ENCODE data around the gene SMYD3.

The SMYD3 gene

DNA sequence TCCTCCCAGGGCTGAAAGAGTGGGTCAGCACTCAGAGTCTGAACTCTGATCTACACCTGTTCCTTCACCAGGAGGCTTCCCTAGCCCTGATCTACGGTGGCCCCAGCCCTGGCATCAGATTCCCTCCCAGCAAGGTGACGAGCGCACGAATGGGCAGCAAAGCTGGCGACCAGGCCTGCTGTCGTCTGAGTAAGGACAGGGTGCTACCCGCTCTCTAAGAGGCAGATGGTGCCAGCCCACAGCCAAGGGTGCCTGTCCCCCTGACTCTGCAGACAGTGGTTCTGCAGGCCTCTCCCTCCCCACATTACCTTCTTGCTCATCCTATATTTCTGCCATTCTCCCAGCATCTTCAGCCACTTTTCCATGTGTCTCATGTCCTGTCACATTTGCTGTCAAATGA lies 10.3 kb upstream of the SMYD3 start:
- no peak overlapping the region for H3K4me3 ChIP-seq (ENCODE audit: low read length)
- TF ChIP-seq, protein P1, sequence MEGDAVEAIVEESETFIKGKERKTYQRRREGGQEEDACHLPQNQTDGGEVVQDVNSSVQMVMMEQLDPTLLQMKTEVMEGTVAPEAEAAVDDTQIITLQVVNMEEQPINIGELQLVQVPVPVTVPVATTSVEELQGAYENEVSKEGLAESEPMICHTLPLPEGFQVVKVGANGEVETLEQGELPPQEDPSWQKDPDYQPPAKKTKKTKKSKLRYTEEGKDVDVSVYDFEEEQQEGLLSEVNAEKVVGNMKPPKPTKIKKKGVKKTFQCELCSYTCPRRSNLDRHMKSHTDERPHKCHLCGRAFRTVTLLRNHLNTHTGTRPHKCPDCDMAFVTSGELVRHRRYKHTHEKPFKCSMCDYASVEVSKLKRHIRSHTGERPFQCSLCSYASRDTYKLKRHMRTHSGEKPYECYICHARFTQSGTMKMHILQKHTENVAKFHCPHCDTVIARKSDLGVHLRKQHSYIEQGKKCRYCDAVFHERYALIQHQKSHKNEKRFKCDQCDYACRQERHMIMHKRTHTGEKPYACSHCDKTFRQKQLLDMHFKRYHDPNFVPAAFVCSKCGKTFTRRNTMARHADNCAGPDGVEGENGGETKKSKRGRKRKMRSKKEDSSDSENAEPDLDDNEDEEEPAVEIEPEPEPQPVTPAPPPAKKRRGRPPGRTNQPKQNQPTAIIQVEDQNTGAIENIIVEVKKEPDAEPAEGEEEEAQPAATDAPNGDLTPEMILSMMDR (conservative IDR thresholded peaks at IDR 0.05; ENCODE audit: low read depth, low read length), result no peak
- DNase-seq (ENCODE audit: low read depth), result no peak

GRCh38 chr1:246516126-246516525 lies 9.0 kb upstream of the SMYD3 start:
- H3K4me3 ChIP-seq (ENCODE audit: low read length), result no peak overlapping the region
- DNase-seq (ENCODE audit: low read depth), result no peak
- TF ChIP-seq, protein P1 (conservative IDR thresholded peaks at IDR 0.05; ENCODE audit: low read depth, low read length), result no peak

GRCh38 chr1:246515390-246516005 lies 8.4 kb upstream of the SMYD3 start:
- H3K4me3 ChIP-seq (ENCODE audit: low read length), result no peak overlapping the region

DNA sequence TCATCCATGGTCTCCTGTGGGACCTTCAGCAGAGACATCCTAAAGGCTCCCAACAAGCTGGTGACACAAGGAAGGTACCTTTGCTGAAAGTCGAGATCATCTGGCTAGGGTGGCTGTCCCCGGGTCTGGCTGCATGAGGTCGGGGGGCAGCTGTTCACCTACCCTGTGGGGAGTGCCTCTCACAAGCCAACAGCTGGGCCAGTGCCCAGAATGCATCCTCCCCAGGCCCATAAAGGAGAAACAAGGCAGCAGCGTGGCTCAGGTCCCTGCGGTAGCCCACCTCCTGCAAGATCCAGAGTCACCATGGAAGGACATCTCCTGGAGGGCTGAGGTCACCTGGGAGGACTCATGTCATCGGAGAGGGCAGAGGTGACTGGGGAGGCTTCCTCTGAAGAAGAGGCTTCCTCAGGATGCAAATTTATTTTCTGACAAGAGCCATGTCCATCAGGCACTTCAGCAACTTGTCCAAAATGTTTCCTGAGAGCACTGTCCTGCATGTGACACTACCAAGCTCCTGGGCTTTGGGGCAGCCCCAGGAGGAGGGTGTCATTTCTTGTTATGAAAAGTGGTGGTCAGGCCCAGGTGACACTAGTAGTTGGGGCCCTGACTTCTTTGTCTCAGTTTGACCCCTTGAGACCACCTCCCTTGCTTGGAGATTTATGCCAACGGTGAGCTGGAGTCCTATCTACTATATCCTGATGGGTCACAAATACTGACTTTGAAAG lies 6.7 kb upstream of the SMYD3 start:
- DNase-seq (ENCODE audit: low read depth), result no peak
- TF ChIP-seq, protein P1 (conservative IDR thresholded peaks at IDR 0.05; ENCODE audit: low read depth, low read length), result no peak
- H3K4me3 ChIP-seq (ENCODE audit: low read length), result no peak overlapping the region

More at GRCh38 chr1:246515390-246516005, 8.4 kb upstream of the SMYD3 start:
- TF ChIP-seq, protein P1 (conservative IDR thresholded peaks at IDR 0.05; ENCODE audit: low read depth, low read length), result no peak
- DNase-seq (ENCODE audit: low read depth), result no peak

- TF ChIP-seq, protein P1 (conservative IDR thresholded peaks at IDR 0.05; ENCODE audit: low read depth, low read length), result no peak
Measured at GRCh38 chr1:246513041-246513440, 6.0 kb upstream of the SMYD3 start.

GRCh38 chr1:246512635-246513034 lies 5.6 kb upstream of the SMYD3 start:
- no peak for DNase-seq (ENCODE audit: low read depth)
- TF ChIP-seq, protein P1 (conservative IDR thresholded peaks at IDR 0.05; ENCODE audit: low read depth, low read length), result no peak
- no peak overlapping the region for H3K4me3 ChIP-seq (ENCODE audit: low read length)

More at GRCh38 chr1:246513041-246513440, 6.0 kb upstream of the SMYD3 start:
- no peak overlapping the region for H3K4me3 ChIP-seq (ENCODE audit: low read length)
- DNase-seq (ENCODE audit: low read depth), result no peak

GRCh38 chr1:246512230-246512629 lies 5.2 kb upstream of the SMYD3 start:
- DNase-seq (ENCODE audit: low read depth), result no peak
- TF ChIP-seq, protein P1 (conservative IDR thresholded peaks at IDR 0.05; ENCODE audit: low read depth, low read length), result no peak
- H3K4me3 ChIP-seq (ENCODE audit: low read length), result no peak overlapping the region
